Measurements from ENCODE around the gene CNBD2. TPM values are rescaled to one million over a fixed set of nuclear protein-coding genes. Genes with fewer than 3 reads are reported as not detected.
A peak's percentile ranks its signal among the peaks of the same experiment; 100 is the strongest.

The CNBD2 gene
- total and polyA plus RNA-seq, 2 experiments from 2014 or later = 1.7 to 6.6 TPM

GRCh38 chr20:35939264-35939663, 29.1 kb upstream of the CNBD2 start:
- Histone ChIP-seq H3K27me3 (replicated peaks; ENCODE audit: insufficient read depth) (no peaks in the 10 kb centered on the region), H3F3A (ENCODE audit: insufficient read depth) (no peaks in the 10 kb centered on the region), H3K9me2 (ENCODE audit: insufficient read depth) (no peaks in the 10 kb centered on the region), H3K9ac (no peak overlapping the region), H3K27ac (no peak overlapping the region), H3K36me3 (ENCODE audit: low read depth) (peaks cover 14% of the 10 kb centered on the region; the same call in 1 of the 2 replicates), H3K79me2 (ENCODE audit: insufficient read depth) (no peaks in the 10 kb centered on the region), H3K9me3 (ENCODE audit: low read depth) (no peaks in the 10 kb centered on the region), H3K4me1 (ENCODE audit: insufficient read depth) (peaks cover 5% of the 10 kb centered on the region; the same call in 1 of the 2 replicates), H4K20me1 (ENCODE audit: insufficient read depth) (no peaks in the 10 kb centered on the region), H2AFZ (no peak overlapping the region), H3K4me2 (ENCODE audit: unreplicated experiment) (no peak overlapping the region), H3K4me3 (no peak overlapping the region)
- WGBS, 2 experiments (ENCODE audit: low coverage in 1 of 2, low lambda C conversion rate in 2 of 2, missing lambda C conversion rate in 2 of 2) = 96 to 99% methylated on average over 3 of the region's 3 CpGs
- TF ChIP-seq EZH2 (IDR thresholded peaks at IDR 0.05; ENCODE audit: insufficient read depth, poor library complexity, severe bottlenecking) (no peak), EZH2phosphoT487 (IDR thresholded peaks at IDR 0.05; ENCODE audit: insufficient read depth, low read depth) (no peak)
- in situ Hi-C loops (cut with MboI) = no loop called here
- DNase-seq = peak; percentile 15

GRCh38 chr20:35941620-35942019, 26.8 kb upstream of the CNBD2 start:
- DNase-seq = no peak
- Histone ChIP-seq H2AFZ (no peak overlapping the region), H3K9me3 (ENCODE audit: low read depth) (no peaks in the 10 kb centered on the region), H3K27ac (no peak overlapping the region), H3K4me2 (ENCODE audit: unreplicated experiment) (no peak overlapping the region), H3K36me3 (ENCODE audit: low read depth) (peaks cover 14% of the 10 kb centered on the region; the same call in 1 of the 2 replicates), H3K4me3 (no peak overlapping the region), H3K9ac (no peak overlapping the region), H3K4me1 (ENCODE audit: insufficient read depth) (peaks cover 5% of the 10 kb centered on the region; the same call in 1 of the 2 replicates), H3F3A (ENCODE audit: insufficient read depth) (no peaks in the 10 kb centered on the region), H3K9me2 (ENCODE audit: insufficient read depth) (no peaks in the 10 kb centered on the region), H3K27me3 (replicated peaks; ENCODE audit: insufficient read depth) (no peaks in the 10 kb centered on the region), H3K79me2 (ENCODE audit: insufficient read depth) (no peaks in the 10 kb centered on the region), H4K20me1 (ENCODE audit: insufficient read depth) (no peaks in the 10 kb centered on the region)
- 95 to 96% methylated on average over 2 of the region's 2 CpGs for WGBS, 2 experiments (ENCODE audit: low coverage in 1 of 2, low lambda C conversion rate in 2 of 2, missing lambda C conversion rate in 2 of 2)
- TF ChIP-seq EZH2phosphoT487 (IDR thresholded peaks at IDR 0.05; ENCODE audit: insufficient read depth, low read depth) (no peak), EZH2 (IDR thresholded peaks at IDR 0.05; ENCODE audit: insufficient read depth, poor library complexity, severe bottlenecking) (no peak)
- in situ Hi-C loops (cut with MboI) = no loop called here

GRCh38 chr20:35942243-35942642, 26.1 kb upstream of the CNBD2 start:
- H3K27me3 ChIP-seq (replicated peaks; ENCODE audit: insufficient read depth) = no peaks in the 10 kb centered on the region
- DNase-seq = no peak
- H4K20me1 ChIP-seq (ENCODE audit: insufficient read depth) = no peaks in the 10 kb centered on the region
- H2AFZ ChIP-seq = no peak overlapping the region
- peaks cover 5% of the 10 kb centered on the region; the same call in 1 of the 2 replicates for H3K4me1 ChIP-seq (ENCODE audit: insufficient read depth)
- H3K27ac ChIP-seq = no peak overlapping the region
- in situ Hi-C loops (cut with MboI) = no loop called here
- H3K36me3 ChIP-seq (ENCODE audit: low read depth) = peaks cover 14% of the 10 kb centered on the region; the same call in 1 of the 2 replicates
- H3K9me3 ChIP-seq (ENCODE audit: low read depth) = no peaks in the 10 kb centered on the region
- TF ChIP-seq EZH2 (IDR thresholded peaks at IDR 0.05; ENCODE audit: insufficient read depth, poor library complexity, severe bottlenecking) = no peak
- no peak for TF ChIP-seq EZH2phosphoT487 (IDR thresholded peaks at IDR 0.05; ENCODE audit: insufficient read depth, low read depth)
- H3K4me2 ChIP-seq (ENCODE audit: unreplicated experiment) = no peak overlapping the region
- H3K79me2 ChIP-seq (ENCODE audit: insufficient read depth) = no peaks in the 10 kb centered on the region
- no peaks in the 10 kb centered on the region for H3F3A ChIP-seq (ENCODE audit: insufficient read depth)
- 96% methylated on average over 2 of the region's 2 CpGs for whole genome bisulfite sequencing, 2 experiments (ENCODE audit: low coverage in 1 of 2, low lambda C conversion rate in 2 of 2, missing lambda C conversion rate in 2 of 2)
- no peak overlapping the region for H3K4me3 ChIP-seq
- no peak overlapping the region for H3K9ac ChIP-seq
- H3K9me2 ChIP-seq (ENCODE audit: insufficient read depth) = no peaks in the 10 kb centered on the region

GRCh38 chr20:35947489-35947888, 20.9 kb upstream of the CNBD2 start:
- in situ Hi-C loops (cut with MboI) = no loop called here
- WGBS, 2 experiments (ENCODE audit: low coverage in 1 of 2, low lambda C conversion rate in 2 of 2, missing lambda C conversion rate in 2 of 2) = 76 to 78% methylated on average over 9 of the region's 9 CpGs

More at GRCh38 chr20:35947489-35947888, 20.9 kb upstream of the CNBD2 start:
- H3K9ac ChIP-seq = no peak overlapping the region
- peaks cover 4% of the 10 kb centered on the region; the same call in 1 of the 2 replicates for H3K36me3 ChIP-seq (ENCODE audit: low read depth)
- peaks cover 5% of the 10 kb centered on the region for H3K4me1 ChIP-seq (ENCODE audit: insufficient read depth)
- H4K20me1 ChIP-seq (ENCODE audit: insufficient read depth) = no peaks in the 10 kb centered on the region
- H3F3A ChIP-seq (ENCODE audit: insufficient read depth) = peaks cover 21% of the 10 kb centered on the region
- no peak overlapping the region for H3K27ac ChIP-seq
- no peak overlapping the region for H3K4me3 ChIP-seq
- H3K9me3 ChIP-seq (ENCODE audit: low read depth) = no peaks in the 10 kb centered on the region
- H3K4me2 ChIP-seq (ENCODE audit: unreplicated experiment) = no peak overlapping the region
- peak; percentile 45 for DNase-seq
- H3K9me2 ChIP-seq (ENCODE audit: insufficient read depth) = no peaks in the 10 kb centered on the region
- no peaks in the 10 kb centered on the region for H3K27me3 ChIP-seq (replicated peaks; ENCODE audit: insufficient read depth)
- H2AFZ ChIP-seq = no peak overlapping the region
- TF ChIP-seq EZH2 (IDR thresholded peaks at IDR 0.05; ENCODE audit: insufficient read depth, poor library complexity, severe bottlenecking) = no peak
- TF ChIP-seq EZH2phosphoT487 (IDR thresholded peaks at IDR 0.05; ENCODE audit: insufficient read depth, low read depth) = no peak
- H3K79me2 ChIP-seq (ENCODE audit: insufficient read depth) = peaks cover 18% of the 10 kb centered on the region

All from GM23248 (cell line).